Stimulated activated CD8-positive, alpha-beta memory T cell treated with anti-CD3 and anti-CD28 coated beads, Interleukin-7, amount 100 ng/mL, for 48 hours (primary cell): ENCODE measurements around the gene ALG6.

ENCODE experiments used
- DNase-seq, 2 donors: peaks; one replicate each; pipeline ENCODE4 v3.0.0-alpha.2; 2020; ENCODE audit warnings: low read depth in 1 of 2; ENCODE audit errors: extremely low read depth in 1 of 2

ALG6 gene

DNA sequence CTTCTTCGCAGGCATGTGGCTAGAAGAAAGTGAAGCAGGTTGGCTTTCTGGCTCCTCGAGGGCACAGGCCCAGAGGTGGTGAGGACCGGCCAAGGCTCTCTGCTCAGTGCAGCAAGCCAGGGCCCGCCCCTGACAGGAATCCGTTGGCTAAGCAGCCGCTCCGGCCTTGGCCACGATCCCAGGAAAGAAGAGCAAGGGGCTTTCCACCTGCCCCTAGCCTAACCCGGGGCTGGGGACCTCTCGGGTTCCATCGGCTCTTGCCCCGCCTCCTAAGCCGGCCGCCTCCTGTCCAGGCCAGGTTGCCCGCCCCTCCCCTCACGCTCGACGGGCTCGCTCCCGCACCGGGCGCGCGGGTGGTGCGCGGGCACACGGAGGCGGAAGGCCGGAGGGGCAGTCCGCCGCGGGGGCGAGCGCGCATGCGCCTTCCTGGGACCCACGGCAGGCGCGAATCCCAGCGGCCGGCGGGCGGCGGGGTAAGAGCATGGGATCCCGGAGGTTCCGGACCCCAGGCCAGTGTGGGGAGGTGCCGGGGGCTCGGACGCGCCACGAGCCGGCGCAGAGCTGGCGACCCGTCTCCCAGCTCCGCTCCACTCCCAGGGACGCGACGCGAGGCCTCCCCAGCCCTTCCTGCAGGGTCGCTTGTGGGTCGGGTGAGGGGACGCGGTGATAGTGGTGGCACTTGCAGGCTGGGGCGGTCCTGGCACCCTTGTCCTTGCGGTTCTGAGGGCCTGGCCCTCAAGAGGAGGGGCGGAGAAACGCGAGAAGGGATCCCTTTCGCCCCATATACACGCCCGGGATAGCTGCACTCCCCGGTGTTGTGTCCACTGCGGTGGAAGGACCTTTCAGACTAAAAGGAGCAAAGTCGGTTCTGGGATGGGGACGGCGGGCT is at the start of gene ALG6:
TSS of gene ALG6 (plus strand) at position 413 of the 889 bp plus-strand sequence. CDS start 3,351 bp downstream, outside the sequence.
- DNase-seq = peak; percentile 85 to 91

DNA sequence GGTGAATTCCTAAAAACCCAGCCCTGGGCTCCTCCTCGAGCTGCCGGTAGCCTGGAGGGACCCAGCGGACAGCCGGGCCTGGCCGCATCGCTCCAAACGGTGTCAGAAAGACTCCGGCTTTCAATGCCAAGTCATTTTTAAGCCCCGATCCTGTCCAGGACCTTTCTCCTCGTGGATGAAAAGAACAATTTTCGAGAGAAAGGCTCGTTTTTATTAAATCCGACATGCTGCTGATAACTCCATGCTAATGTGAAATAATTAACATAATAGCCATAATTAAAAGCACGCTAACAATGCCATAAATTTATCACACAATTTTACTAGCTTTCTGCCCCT is 49.6 kb upstream of the ALG6 start:
- DNase-seq = no peak

DNA sequence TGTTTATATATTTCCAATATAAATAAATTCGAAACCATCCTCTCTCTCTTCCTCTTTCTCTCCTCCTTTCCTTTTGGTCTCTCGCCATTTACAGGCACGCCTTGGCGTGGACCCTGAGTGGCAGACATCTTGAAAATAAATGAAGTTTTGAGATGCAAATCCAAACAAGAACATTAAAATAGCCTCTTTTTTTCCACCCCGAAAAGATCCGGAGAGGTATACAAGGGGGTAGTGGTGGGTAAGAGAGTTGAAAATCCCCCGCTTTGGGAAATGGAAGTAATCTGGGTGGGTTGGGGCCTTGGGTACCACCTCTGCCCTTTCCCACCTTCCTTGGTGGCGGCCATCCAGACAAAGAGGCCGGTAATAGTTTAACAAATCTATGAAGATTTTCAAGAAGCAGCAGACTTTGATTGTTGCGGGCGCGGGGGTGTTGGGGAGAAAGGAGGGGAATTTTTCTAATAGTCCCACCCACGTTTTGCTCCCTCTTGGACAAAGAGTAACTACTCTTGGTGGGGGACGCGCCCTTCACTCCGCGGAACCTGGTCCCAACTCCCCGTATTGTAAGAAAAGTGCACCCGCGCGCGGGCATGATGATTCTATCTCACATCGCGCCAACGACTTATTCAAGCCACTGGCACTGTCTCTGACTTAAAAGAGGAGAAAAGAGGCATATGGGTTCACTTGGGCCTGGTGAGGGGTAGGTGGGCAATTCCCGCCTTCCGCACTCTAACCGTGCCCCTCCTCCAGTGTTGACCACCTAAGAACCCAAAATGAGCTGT is 49.0 kb upstream of the ALG6 start:
- no peak for DNase-seq

DNA sequence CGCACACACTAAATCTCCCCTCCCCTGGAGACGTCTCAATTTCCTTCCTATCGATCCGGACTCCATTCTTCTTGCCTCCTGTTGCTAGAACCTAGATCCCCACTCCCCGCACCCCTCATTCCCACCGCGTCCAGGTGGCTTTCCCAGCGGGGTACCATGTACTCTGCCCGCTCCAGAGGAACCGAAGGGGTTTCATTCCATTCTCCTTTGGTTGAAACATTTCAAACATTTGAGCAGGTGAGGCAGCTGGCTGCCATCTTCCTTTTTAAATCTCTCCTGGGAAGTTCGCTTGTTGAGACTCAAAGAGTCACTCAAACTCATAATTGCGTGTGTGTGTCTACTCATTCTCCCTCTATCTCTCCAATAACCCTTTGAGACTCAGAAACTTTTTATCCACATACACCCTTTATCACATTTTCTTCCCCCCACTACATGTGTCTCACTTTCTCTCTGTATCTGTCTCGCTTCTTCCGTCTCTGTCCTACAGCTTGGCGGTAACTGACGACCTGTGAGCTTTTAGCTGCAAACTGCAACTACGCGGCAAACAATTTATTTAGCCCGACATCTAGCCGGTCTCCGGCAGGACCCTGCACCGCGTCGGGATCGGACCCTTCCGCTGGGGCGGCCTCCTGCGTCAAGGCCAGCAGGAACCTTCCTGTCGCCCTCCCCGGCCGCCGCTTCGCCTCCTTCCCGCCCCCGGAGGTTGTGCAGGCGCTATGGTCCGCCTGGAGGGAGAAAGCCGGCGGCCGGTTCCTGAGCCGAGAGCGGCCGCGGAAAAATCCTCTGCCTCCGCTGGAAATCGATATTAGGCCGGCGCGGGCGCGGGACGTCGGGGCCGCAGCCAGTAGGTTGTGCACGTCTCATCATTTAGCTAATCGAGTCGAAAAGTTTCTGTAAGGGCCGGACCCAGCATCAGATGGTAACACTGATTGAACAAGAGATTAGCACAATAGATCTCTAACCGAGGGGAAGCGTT is 48.1 kb upstream of the ALG6 start:
- no peak for DNase-seq

DNA sequence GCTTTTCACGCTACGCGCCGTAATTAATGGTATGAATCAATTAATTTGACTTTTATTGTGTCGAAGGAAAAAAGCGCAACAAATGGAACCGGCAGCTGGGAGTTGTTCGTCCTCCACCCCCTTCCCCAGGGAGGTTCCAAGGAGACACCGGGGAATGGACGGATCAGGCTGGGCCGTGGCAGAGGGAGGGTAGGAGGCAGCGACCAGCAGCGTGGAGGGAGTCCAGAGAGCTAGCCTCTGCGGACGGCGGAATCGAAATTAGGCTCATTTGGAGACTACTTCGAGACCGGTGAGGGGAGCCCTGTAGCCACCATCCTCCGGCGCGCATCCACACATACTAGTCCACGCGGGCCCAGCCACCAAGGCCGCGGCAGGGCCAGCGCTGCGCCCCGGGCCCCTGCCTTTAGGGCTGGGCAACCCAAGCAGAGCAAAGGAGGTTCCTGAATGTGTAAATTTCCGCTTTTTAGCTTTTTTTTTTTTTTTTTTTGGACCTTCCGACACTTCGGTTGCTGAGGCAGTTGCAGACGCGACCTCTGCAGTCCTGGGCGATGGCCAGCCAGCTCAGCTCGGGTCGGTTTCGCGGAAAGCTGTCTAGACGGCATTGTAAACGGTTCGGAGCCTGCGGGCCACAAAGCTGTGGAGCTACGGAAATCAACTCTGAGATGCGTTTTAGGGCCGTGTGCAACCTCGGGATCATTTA is 47.3 kb upstream of the ALG6 start:
- no peak for DNase-seq

DNA sequence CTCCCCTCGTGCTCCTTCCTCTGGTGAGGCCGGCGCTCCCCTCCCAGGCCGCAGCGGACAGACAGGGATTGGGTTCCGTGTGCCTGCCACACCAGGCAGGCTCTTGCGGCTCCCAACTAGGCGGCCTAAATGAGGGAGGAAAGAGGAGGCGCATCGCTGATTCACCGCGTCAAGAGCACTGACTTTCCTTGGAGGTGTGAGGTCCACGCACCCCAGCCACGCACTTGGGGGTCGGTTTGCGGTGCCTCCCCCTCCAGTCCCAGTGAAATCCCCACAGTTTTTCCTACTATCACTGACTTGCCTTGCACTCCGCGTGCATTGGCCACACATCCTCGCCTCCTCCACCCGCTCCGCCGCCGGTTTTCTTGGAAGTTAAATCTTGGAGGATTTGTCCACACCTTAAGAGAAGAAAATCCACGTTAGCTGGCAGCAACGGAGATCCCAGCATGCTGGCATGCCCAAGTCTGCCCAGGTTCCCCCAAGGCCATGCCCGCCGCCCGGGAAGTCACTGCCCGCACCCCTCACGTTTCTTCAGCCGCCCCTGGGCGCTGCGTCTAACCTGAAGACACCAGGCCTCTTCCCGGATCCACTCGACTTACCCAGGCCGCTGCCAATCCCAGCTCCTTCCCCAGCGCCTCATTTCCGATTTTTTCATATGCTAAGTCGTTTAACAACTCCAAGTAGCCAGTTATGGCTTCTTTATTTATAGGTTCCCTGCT is 46.2 kb upstream of the ALG6 start:
- DNase-seq = no peak

DNA sequence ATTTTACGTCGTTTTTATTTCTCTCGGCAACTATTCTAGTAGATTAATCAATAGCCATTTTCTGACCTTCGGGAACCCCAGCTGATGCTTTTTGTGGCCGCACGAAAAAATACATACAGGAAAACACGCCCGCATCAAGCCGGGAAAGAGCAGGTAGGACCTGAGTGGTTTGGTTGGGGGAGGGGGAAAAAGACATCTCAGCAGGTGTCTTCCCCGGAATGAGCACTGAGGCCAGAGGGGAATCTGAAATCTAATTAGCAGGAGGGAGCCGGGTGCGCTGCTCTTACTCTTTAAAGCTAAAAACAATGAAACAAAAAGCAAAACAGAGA is 45.7 kb upstream of the ALG6 start:
- no peak for DNase-seq

DNA sequence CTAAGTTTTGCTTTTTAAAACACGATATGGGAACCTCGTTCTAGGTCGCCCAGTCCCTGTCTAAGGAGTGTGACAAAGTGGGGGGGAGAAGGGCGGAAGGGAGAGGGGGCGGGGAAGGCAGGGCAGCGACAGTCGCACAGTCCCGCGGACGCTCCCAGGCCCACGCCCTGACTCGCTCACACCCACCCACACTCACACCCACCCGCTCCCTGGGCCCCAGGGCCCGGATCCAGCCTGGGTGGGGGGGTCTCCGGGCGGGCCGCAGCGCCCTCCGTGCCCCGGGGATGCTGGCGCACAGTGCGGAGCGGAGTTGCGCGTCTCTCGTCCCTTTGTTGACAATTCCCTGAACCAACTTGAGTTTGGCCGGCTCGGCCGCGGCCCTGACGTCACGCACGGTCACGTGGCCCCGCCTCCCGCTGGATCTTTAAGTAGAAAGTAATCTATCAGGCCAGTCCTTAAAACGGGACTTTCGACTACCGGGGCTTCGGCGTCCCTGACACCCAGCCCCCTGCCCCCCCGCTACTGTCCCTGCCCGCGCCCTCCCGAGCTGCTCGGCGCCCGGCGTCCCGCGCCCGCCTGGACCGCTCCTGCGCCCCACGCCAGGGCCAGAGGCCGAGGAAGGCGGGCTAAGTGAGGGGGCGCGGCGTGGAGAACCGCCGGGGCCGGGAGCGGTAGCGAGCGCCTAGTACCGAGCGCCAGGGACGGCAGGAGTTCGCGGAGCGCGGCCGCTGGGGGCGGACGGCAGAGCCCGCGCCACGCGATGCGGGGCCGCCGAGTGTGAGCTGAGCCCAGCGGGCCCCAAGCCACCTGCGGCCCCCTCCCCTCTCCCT is 45.1 kb upstream of the ALG6 start, which contains the start of gene FOXD3:
TSS of gene FOXD3 (plus strand) at position 454 of the 830 bp plus-strand sequence. CDS start 492 bp downstream, outside the sequence.
- DNase-seq = no peak

DNA sequence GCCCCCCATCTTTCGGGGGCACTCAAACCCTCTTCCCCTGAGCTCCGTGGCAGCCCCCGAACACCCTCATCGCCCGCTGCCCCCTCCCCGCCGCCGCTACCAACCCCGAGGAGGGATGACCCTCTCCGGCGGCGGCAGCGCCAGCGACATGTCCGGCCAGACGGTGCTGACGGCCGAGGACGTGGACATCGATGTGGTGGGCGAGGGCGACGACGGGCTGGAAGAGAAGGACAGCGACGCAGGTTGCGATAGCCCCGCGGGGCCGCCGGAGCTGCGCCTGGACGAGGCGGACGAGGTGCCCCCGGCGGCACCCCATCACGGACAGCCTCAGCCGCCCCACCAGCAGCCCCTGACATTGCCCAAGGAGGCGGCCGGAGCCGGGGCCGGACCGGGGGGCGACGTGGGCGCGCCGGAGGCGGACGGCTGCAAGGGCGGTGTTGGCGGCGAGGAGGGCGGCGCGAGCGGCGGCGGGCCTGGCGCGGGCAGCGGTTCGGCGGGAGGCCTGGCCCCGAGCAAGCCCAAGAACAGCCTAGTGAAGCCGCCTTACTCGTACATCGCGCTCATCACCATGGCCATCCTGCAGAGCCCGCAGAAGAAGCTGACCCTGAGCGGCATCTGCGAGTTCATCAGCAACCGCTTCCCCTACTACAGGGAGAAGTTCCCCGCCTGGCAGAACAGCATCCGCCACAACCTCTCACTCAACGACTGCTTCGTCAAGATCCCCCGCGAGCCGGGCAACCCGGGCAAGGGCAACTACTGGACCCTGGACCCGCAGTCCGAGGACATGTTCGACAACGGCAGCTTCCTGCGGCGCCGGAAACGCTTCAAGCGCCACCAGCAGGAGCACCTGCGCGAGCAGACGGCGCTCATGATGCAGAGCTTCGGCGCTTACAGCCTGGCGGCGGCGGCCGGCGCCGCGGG is 44.2 kb upstream of the ALG6 start:
- no peak for DNase-seq

DNA sequence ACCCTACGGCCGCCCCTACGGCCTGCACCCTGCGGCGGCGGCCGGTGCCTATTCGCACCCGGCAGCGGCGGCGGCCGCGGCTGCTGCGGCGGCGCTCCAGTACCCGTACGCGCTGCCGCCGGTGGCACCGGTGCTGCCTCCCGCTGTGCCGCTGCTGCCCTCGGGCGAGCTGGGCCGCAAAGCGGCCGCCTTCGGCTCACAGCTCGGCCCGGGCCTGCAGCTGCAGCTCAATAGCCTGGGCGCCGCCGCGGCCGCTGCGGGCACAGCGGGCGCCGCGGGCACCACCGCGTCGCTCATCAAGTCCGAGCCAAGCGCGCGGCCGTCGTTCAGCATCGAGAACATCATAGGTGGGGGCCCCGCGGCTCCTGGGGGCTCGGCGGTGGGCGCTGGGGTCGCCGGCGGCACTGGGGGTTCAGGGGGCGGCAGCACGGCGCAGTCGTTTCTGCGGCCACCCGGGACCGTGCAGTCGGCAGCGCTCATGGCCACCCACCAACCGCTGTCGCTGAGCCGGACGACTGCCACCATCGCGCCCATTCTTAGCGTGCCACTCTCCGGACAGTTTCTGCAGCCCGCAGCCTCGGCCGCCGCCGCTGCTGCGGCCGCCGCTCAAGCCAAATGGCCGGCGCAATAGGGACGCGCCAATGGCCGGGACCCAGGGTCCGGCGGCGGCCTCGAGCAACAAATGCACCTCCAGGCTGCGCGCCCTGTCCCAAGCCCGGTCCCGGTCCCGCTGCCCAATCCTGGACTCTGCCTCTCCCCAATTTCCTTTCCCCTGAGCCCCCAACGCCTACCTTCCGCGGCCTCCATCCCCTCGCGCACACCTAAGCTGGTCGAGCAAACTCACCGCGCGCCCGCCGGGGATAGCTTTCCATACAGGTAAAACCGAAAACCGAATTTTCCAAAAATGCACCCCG is 43.3 kb upstream of the ALG6 start:
- no peak for DNase-seq

DNA sequence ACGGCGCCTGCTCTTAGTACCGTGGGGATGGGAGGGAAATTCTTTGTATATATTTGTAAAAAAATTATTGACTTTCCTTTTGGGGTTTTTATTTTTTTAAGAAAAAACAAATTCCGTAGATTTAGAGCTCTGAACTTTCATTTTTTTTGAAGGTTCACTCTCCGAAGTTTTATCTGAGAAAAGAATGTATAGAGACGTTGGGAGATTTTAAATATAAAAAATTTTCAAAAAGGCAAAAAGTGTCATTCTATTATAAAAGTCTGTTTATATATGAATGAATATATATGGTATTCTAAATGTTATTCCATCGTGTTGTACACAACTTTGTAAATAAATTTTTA is 42.7 kb upstream of the ALG6 start:
- DNase-seq = no peak

DNA sequence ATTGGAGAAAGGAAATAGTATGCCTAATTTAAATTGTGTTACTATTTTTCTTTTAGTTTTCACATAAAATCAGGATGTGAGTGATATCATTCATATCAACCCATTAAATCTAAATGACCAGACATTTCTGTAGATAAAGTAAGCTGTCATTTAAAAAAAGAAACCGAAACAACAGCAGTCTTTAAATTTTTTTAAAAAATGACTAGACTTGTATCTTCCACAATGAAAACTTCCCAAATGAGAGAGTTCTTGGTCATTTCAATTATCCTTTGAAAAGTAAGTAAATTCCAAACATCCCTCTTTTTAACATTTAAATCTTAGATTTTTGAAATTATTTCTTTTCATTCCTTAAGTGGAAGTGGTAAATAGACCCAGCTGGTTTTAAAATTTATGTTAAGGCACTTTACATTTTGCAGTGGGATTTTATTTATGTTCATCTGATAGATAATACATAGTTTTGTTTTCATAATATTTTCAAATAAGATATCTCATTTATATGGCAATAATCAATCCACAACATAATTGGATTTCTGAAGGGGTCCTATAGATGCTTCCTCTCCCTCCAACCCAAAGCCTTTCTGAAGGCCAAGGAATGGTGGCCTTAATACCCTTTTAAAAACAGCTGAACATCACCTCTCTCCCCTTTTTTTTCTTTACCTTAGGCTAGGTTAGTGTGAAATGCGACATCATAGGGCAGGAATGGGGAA is 42.0 kb upstream of the ALG6 start:
- DNase-seq = no peak

DNA sequence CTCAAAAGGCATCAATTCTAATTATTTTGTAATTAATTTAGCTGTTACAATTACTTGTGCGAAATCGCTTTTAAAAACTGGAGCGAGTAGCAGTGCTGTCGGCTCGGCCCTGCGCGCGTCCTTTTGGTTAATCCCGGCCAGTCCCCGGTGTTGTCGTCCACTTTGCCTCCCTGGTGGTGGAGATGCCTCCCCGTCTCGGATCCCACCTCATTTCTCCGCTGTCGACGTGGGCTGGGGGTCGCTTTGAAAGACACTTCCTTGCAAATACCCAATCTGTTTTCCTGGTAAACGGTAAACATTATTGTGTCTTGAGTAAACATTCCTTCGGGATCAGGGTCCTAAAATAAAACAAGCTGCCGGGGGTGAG is 41.3 kb upstream of the ALG6 start:
- no peak for DNase-seq

DNA sequence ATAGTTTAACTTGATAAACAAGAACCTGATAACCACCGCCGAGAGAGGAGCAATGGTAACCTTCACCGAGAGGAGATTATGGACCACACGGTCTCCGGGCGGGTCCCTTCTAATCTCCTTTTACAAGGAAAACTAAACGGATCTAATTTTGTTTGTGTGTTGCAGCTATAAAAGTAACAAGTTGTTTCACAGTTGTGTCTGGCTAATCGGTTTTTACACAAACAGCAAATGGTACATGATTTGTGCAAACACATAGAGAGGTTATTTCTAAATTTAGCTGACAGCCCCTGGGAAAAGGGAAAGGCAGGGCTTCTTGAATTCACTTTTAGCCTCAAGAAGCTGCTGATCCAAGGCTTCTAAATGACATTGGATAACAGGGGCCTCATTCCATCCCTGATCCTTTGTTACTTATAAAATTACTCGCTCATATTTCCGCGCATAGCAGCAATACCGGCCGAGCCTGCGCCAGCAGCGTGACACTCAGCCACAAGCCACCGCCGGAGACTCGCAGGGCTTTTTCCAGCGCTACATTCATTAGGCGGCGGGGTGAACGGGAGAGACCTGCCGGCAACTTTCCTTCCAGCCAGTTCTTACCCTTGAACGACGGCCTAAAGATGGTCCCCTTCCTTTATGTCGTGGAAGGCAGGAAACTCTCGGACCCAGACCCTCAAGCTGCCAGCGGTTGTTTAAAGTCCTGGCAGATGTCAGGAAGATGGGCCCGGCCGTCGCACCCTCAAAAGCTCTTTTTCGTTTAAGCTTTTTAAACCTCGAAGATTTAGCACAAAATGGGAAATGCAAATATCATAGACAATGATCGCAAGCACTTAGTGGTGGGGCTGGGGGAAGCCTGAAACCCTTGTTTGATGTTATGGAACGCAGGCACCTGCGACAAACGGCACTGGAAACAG is 40.7 kb upstream of the ALG6 start:
- no peak for DNase-seq

DNA sequence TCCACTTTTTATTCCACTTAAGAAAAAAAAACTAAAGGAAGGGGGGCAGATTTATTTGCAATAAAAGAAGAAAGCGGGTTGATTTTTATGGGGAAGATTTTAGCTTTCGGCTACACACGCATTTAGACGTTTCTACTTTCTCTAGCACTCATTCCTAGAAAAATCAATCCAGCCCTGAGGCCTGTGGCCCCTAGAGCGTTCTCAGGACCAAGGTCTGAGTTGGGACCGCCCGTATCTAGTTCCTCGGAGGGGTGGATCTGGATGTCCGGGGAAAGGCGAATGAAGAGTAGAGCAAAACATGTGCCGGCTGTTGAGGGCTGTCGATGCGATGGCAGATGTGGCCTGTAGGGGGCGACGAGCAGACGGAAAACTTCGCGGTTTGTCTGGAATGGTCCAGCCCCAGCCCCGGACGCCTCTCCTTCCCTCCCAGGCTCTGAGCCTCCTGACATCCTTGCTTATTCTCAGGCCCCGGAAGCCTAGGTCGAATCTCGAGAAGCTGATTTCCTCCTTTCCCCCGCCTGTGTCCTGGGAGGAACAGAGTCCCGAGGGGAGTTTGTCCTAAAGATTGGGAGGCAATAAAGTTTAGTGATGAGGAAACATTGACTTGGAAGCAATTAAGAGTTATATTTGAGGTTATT is 39.9 kb upstream of the ALG6 start:
- peak; percentile 25 to 28 for DNase-seq
